ENCODE results near the gene LCE2A. TPM values are rescaled to one million over a fixed set of nuclear protein-coding genes. Genes with fewer than 3 reads are reported as not detected.

LCE2A gene
- polyA plus RNA-seq, 1 donor (not counting 4 experiments of a cell fraction or from before 2014, with no cell fraction given), result 0.16 TPM

DNA sequence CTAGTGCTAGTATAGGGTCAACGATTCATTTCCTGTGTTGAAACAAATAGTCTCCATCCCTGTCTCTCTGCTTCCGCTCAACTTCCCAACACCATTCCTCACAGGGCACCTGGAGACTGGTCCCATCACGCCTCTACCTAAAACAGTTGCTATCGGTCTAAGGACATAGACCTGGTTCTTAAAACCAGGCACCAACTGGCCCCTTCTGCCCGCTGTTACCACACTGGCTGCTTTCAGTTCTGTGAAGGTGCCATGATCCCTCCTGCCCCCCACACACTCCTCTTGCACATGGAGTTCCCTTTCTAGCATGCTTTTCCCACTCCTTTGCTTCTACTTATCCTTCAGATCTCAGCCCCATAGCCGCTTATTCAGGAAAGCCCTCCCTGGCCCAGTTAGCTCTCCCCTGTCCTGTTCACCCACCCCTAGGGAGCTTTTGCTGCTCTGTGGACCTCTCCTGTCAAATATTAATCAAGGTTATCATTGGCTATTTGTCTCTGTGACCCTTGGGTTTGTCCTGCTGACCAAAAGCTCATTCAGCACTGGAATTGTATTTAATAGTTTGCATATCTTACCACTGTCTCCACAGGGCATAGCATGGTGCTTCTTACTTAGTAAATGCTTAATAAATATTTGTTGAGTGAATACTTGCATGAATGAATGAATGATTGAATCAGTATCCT lies 47.8 kb downstream of the LCE2A start:
- H3K79me2 ChIP-seq (ENCODE audit: control insufficient read depth, insufficient read depth, low read length), result no peaks in the 10 kb centered on the region
- H4K20me1 ChIP-seq (ENCODE audit: control insufficient read depth, extremely low read depth, insufficient read depth, low read length), result no peaks in the 10 kb centered on the region
- no peaks in the 10 kb centered on the region for H3K9me3 ChIP-seq (ENCODE audit: control insufficient read depth, low read depth, low read length)
- TF ChIP-seq, protein P1, sequence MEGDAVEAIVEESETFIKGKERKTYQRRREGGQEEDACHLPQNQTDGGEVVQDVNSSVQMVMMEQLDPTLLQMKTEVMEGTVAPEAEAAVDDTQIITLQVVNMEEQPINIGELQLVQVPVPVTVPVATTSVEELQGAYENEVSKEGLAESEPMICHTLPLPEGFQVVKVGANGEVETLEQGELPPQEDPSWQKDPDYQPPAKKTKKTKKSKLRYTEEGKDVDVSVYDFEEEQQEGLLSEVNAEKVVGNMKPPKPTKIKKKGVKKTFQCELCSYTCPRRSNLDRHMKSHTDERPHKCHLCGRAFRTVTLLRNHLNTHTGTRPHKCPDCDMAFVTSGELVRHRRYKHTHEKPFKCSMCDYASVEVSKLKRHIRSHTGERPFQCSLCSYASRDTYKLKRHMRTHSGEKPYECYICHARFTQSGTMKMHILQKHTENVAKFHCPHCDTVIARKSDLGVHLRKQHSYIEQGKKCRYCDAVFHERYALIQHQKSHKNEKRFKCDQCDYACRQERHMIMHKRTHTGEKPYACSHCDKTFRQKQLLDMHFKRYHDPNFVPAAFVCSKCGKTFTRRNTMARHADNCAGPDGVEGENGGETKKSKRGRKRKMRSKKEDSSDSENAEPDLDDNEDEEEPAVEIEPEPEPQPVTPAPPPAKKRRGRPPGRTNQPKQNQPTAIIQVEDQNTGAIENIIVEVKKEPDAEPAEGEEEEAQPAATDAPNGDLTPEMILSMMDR (optimal IDR thresholded peaks at IDR 0.05 in 1 of 3, IDR thresholded peaks at IDR 0.05 in 1 of 3, conservative IDR thresholded peaks at IDR 0.05 in 1 of 3; ENCODE audit: extremely low read depth in 1 of 3, insufficient read depth in 2 of 3, low read length in 3 of 3), result no peak
- TF ChIP-seq EZH2 (IDR thresholded peaks at IDR 0.05; ENCODE audit: low read length), result no peak
- H3K4me1 ChIP-seq (ENCODE audit: control insufficient read depth, extremely low read depth, insufficient read depth, low read length), result peaks cover 33% of the 10 kb centered on the region
- H3K27ac ChIP-seq (ENCODE audit: control insufficient read depth, insufficient read depth, low read length), result no peak overlapping the region
- no peak overlapping the region for H3K9ac ChIP-seq (ENCODE audit: control insufficient read depth, extremely low read depth, insufficient read depth, low read length)
- no peak overlapping the region for H2AFZ ChIP-seq (ENCODE audit: control insufficient read depth, low read length)
- no peak overlapping the region for H3K4me2 ChIP-seq (ENCODE audit: control insufficient read depth, extremely low read depth, insufficient read depth, low read depth, low read length)
- no peak overlapping the region for H3K4me3 ChIP-seq (ENCODE audit: control insufficient read depth in 2 of 3, extremely low read depth in 1 of 3, insufficient read depth in 2 of 3, low read depth in 1 of 3, low read length in 3 of 3)
- no peaks in the 10 kb centered on the region for H3K36me3 ChIP-seq (ENCODE audit: control insufficient read depth in 2 of 2, extremely low read depth in 1 of 2, insufficient read depth in 2 of 2, low read length in 2 of 2)
- dilution Hi-C loops (cut with MboI; ENCODE audit: extremely low pct_ligation_motif_present, low sequenced_read_pairs), result no loop called here
- H3K9me1 ChIP-seq (ENCODE audit: control insufficient read depth, extremely low read depth, insufficient read depth, low read length), result no peaks in the 10 kb centered on the region
- no peak for FAIRE-seq
- DNase-seq (ENCODE audit: low read depth, low spot score), result no peak
- no peaks in the 10 kb centered on the region for H3K27me3 ChIP-seq (ENCODE audit: control insufficient read depth, extremely low read depth, insufficient read depth, low read length)

DNA sequence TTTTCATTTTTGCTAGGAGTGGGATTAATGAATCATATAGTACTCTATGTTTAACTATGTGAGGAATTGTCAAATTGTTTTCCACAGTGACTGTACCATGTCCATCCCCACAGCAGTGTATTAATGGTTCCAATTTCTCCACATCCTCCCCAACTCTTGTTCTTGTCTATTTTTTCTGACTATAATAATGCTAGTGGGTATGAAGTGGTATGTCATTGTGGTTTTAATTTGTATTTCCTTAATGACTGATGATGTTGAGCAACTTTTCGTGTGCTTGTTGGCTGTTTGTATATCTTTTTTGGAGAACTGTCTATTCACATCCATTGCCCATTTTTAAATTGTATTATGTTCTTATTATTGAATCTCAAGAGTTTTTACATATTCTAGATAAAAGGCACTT lies 49.7 kb downstream of the LCE2A start:
- dilution Hi-C loops (cut with MboI; ENCODE audit: extremely low pct_ligation_motif_present, low sequenced_read_pairs), result no loop called here
- Histone ChIP-seq H3K79me2 (ENCODE audit: control insufficient read depth, insufficient read depth, low read length) (no peaks in the 10 kb centered on the region), H3K27me3 (ENCODE audit: control insufficient read depth, extremely low read depth, insufficient read depth, low read length) (no peaks in the 10 kb centered on the region), H3K27ac (ENCODE audit: control insufficient read depth, insufficient read depth, low read length) (no peak overlapping the region), H3K4me2 (ENCODE audit: control insufficient read depth, extremely low read depth, insufficient read depth, low read depth, low read length) (no peak overlapping the region), H3K4me3 (ENCODE audit: control insufficient read depth in 2 of 3, extremely low read depth in 1 of 3, insufficient read depth in 2 of 3, low read depth in 1 of 3, low read length in 3 of 3) (no peak overlapping the region), H3K9me3 (ENCODE audit: control insufficient read depth, low read depth, low read length) (no peaks in the 10 kb centered on the region), H2AFZ (ENCODE audit: control insufficient read depth, low read length) (no peak overlapping the region), H3K4me1 (ENCODE audit: control insufficient read depth, extremely low read depth, insufficient read depth, low read length) (peaks cover 41% of the 10 kb centered on the region), H3K9me1 (ENCODE audit: control insufficient read depth, extremely low read depth, insufficient read depth, low read length) (no peaks in the 10 kb centered on the region), H3K9ac (ENCODE audit: control insufficient read depth, extremely low read depth, insufficient read depth, low read length) (no peak overlapping the region), H4K20me1 (ENCODE audit: control insufficient read depth, extremely low read depth, insufficient read depth, low read length) (no peaks in the 10 kb centered on the region), H3K36me3 (ENCODE audit: control insufficient read depth in 2 of 2, extremely low read depth in 1 of 2, insufficient read depth in 2 of 2, low read length in 2 of 2) (no peaks in the 10 kb centered on the region)
- DNase-seq (ENCODE audit: low read depth, low spot score), result no peak
- FAIRE-seq, result no peak
- TF ChIP-seq, protein P1 (optimal IDR thresholded peaks at IDR 0.05 in 1 of 3, IDR thresholded peaks at IDR 0.05 in 1 of 3, conservative IDR thresholded peaks at IDR 0.05 in 1 of 3; ENCODE audit: extremely low read depth in 1 of 3, insufficient read depth in 2 of 3, low read length in 3 of 3), result no peak
- no peak for TF ChIP-seq EZH2 (IDR thresholded peaks at IDR 0.05; ENCODE audit: low read length)

Other genes starting within 250 kb of the LCE2A start
- gene LCE5A, start 187.5 kb upstream of the LCE2A start, polyA plus RNA-seq, result not detected in 3 replicates
- gene CRCT1, start 183.9 kb upstream of the LCE2A start, polyA plus RNA-seq, result 6.4 to 11.4 TPM (median 9.0 TPM) in 3 replicates
- 0.48 to 2.8 TPM (median 2.2 TPM) in 3 replicates for gene LCE3E, start 131.6 kb upstream of the LCE2A start, polyA plus RNA-seq
- gene LCE3D, start 117.8 kb upstream of the LCE2A start, polyA plus RNA-seq, result 1.2 to 9.1 TPM (median 4.4 TPM) in 3 replicates
- 0.20 to 0.34 TPM in 2 of 3 replicates, not detected in the other for gene LCE3C, start 98.1 kb upstream of the LCE2A start, polyA plus RNA-seq
- not detected in 3 replicates for gene LCE3B, start 84.5 kb upstream of the LCE2A start, polyA plus RNA-seq
- not detected in 3 replicates for gene LCE3A, start 75.2 kb upstream of the LCE2A start, polyA plus RNA-seq
- gene LCE2D, start 35.0 kb upstream of the LCE2A start, polyA plus RNA-seq, result not detected in 3 replicates
- gene LCE2C, start 23.1 kb upstream of the LCE2A start, polyA plus RNA-seq, result 0.41 to 0.48 TPM in 2 of 3 replicates, not detected in the other
- gene LCE2B, start 12.2 kb upstream of the LCE2A start, polyA plus RNA-seq, result 0.14 to 0.83 TPM (median 0.49 TPM) in 3 replicates
- gene LCE4A, start 9.8 kb downstream of the LCE2A start, polyA plus RNA-seq, result not detected in 3 replicates
- 0.82 to 2.0 TPM (median 0.90 TPM) in 3 replicates for gene KPRP, start 59.7 kb downstream of the LCE2A start, polyA plus RNA-seq
- not detected in 3 replicates for gene LCE1F, start 76.8 kb downstream of the LCE2A start, polyA plus RNA-seq
- 0.59 to 1.0 TPM (median 0.86 TPM) in 3 replicates for gene LCE1E, start 87.9 kb downstream of the LCE2A start, polyA plus RNA-seq
- 0.33 TPM in 1 of 3 replicates, not detected in the others for gene LCE1D, start 98.4 kb downstream of the LCE2A start, polyA plus RNA-seq
- 1.8 TPM in 3 replicates for gene LCE1C, start 108.3 kb downstream of the LCE2A start, polyA plus RNA-seq
- gene LCE1B, start 113.6 kb downstream of the LCE2A start, polyA plus RNA-seq, result 0.34 to 0.57 TPM (median 0.48 TPM) in 3 replicates
- 0.43 TPM in 1 of 3 replicates, not detected in the others for gene LCE1A, start 129.1 kb downstream of the LCE2A start, polyA plus RNA-seq
- 0.32 to 1.2 TPM (median 0.60 TPM) in 3 replicates for gene LCE6A, start 144.5 kb downstream of the LCE2A start, polyA plus RNA-seq
- not detected in 3 replicates for gene LCE7A, start 161.7 kb downstream of the LCE2A start, polyA plus RNA-seq
- gene SMCP, start 180.0 kb downstream of the LCE2A start, polyA plus RNA-seq, result 0.08 to 0.53 TPM in 2 of 3 replicates, not detected in the other
- 61.1 to 231 TPM (median 89.2 TPM) in 3 replicates for gene IVL, start 210.2 kb downstream of the LCE2A start, polyA plus RNA-seq
- gene SPRR5, start 248.9 kb downstream of the LCE2A start, polyA plus RNA-seq, result 0.12 to 0.35 TPM (median 0.30 TPM) in 3 replicates